ENCODE results near the gene LEMD1. TPM values are rescaled to one million over a fixed set of nuclear protein-coding genes. Genes with fewer than 3 reads are reported as not detected.

Gene LEMD1
- total and polyA plus RNA-seq, 4 donors, result 0.72 to 1.5 (median 1.1) TPM

DNA sequence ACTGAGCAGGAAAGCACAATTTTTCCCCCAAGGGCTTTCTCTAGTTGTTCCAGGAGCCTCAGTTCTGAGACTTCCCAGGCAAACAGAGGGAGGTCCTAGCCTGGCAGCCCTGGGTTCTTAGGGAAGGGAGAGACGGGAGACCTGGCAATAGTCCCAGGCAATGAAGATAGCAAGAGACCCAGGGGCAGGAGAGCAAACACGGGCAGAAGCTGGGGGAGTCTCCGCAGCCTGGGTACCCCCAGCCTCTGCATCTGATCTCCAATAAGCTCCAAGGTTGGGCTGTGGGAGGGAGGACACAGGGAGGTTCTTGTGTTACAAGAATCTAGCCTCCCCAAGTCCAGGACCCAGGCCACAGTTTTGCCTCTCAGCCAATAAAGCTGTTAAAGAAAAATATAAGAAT is 31.6 kb upstream of the LEMD1 start:
- no peak overlapping the region for H3K27ac ChIP-seq (ENCODE audit: low read depth in 1 of 2, low read length in 1 of 2)
- H3K27me3 ChIP-seq (ENCODE audit: control insufficient read depth in 3 of 3, insufficient read depth in 3 of 3, low read length in 2 of 3), result peaks cover 0 to 56% (median 44%) of the 10 kb centered on the region in 3 donors
- no peaks in the 10 kb centered on the region for H3K36me3 ChIP-seq (ENCODE audit: control insufficient read depth in 4 of 4, insufficient read depth in 4 of 4, low read length in 4 of 4)
- TF ChIP-seq, protein P1, sequence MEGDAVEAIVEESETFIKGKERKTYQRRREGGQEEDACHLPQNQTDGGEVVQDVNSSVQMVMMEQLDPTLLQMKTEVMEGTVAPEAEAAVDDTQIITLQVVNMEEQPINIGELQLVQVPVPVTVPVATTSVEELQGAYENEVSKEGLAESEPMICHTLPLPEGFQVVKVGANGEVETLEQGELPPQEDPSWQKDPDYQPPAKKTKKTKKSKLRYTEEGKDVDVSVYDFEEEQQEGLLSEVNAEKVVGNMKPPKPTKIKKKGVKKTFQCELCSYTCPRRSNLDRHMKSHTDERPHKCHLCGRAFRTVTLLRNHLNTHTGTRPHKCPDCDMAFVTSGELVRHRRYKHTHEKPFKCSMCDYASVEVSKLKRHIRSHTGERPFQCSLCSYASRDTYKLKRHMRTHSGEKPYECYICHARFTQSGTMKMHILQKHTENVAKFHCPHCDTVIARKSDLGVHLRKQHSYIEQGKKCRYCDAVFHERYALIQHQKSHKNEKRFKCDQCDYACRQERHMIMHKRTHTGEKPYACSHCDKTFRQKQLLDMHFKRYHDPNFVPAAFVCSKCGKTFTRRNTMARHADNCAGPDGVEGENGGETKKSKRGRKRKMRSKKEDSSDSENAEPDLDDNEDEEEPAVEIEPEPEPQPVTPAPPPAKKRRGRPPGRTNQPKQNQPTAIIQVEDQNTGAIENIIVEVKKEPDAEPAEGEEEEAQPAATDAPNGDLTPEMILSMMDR (IDR thresholded peaks at IDR 0.05; ENCODE audit: control extremely low read depth, extremely low read depth), result no peak
- 52 to 76% methylated on average over 3 of the region's 3 CpGs for WGBS, 2 donors
- no peak for DNase-seq
- no peak for ATAC-seq (ENCODE audit: insufficient read depth, low FRiP score)
- H3K4me3 ChIP-seq, result no peak overlapping the region
- H3K4me1 ChIP-seq (ENCODE audit: control insufficient read depth in 5 of 5, insufficient read depth in 5 of 5, low read length in 5 of 5), result peaks cover 0 to 14% (median 7%) of the 10 kb centered on the region in 5 donors
- H3K9ac ChIP-seq (ENCODE audit: insufficient read depth in 1 of 2, low read length in 2 of 2), result no peak overlapping the region
- H3K9me3 ChIP-seq (ENCODE audit: control insufficient read depth in 4 of 4, insufficient read depth in 3 of 4, low read length in 3 of 4), result peaks cover 0 to 2% (median 0%) of the 10 kb centered on the region in 4 donors

DNA sequence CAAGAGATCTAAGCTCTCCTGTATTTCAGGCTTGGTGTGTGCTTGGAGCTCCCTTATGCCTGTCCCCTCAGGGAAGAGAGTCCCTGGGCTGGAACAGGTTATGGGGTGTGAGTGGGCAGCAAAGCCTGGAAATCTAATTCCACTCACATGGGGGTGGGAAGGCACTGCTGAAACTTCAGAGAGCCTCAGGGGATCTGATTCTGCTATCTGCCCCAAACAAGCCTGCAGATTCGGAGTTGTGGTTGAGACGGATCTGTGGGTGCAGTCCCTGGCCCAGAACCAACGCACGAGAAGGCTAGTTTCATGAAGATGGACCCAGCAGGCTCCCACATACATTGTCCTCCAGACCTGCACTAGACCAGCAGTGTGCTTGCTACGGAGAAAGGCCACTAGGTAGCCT is 31.1 kb upstream of the LEMD1 start:
- H3K36me3 ChIP-seq (ENCODE audit: control insufficient read depth in 4 of 4, insufficient read depth in 4 of 4, low read length in 4 of 4), result no peaks in the 10 kb centered on the region
- TF ChIP-seq, protein P1 (IDR thresholded peaks at IDR 0.05; ENCODE audit: control extremely low read depth, extremely low read depth), result no peak
- no peak for DNase-seq
- H3K9ac ChIP-seq (ENCODE audit: insufficient read depth in 1 of 2, low read length in 2 of 2), result no peak overlapping the region
- no peak for ATAC-seq (ENCODE audit: insufficient read depth, low FRiP score)
- H3K27ac ChIP-seq (ENCODE audit: low read depth in 1 of 2, low read length in 1 of 2), result no peak overlapping the region
- H3K4me1 ChIP-seq (ENCODE audit: control insufficient read depth in 5 of 5, insufficient read depth in 5 of 5, low read length in 5 of 5), result peaks cover 0 to 15% (median 7%) of the 10 kb centered on the region in 5 donors
- 84 to 88% methylated on average over 5 of the region's 5 CpGs for whole genome bisulfite sequencing, 2 donors
- peaks cover 0 to 50% (median 39%) of the 10 kb centered on the region in 3 donors for H3K27me3 ChIP-seq (ENCODE audit: control insufficient read depth in 3 of 3, insufficient read depth in 3 of 3, low read length in 2 of 3)
- H3K9me3 ChIP-seq (ENCODE audit: control insufficient read depth in 4 of 4, insufficient read depth in 3 of 4, low read length in 3 of 4), result peaks cover 0 to 2% (median 0%) of the 10 kb centered on the region in 4 donors
- no peak overlapping the region for H3K4me3 ChIP-seq

DNA sequence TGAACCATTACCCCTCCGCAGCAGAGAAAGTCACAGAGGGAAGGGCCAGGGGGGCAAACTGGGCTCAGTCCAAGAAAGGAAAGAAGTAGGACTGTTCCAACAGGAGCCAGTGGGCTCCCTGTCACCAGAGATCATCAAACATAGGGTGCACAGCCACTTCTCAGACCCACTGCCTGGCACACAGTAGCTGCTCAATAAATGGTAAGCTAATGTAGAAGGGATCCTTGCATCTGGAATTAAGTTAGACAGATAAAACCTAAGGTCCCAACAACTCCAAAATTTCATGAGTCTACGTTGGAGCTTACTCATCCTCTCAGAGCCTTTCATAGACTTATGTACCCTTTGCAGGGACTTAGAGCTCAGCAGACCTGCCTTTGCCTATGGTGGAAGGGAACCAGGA is 30.5 kb upstream of the LEMD1 start:
- ATAC-seq (ENCODE audit: insufficient read depth, low FRiP score), result no peak
- TF ChIP-seq, protein P1 (IDR thresholded peaks at IDR 0.05; ENCODE audit: control extremely low read depth, extremely low read depth), result no peak
- Histone ChIP-seq H3K4me3 (no peak overlapping the region), H3K27ac (ENCODE audit: low read depth in 1 of 2, low read length in 1 of 2) (no peak overlapping the region), H3K27me3 (ENCODE audit: control insufficient read depth in 3 of 3, insufficient read depth in 3 of 3, low read length in 2 of 3) (peaks cover 0 to 44% (median 35%) of the 10 kb centered on the region in 3 donors), H3K4me1 (ENCODE audit: control insufficient read depth in 5 of 5, insufficient read depth in 5 of 5, low read length in 5 of 5) (peaks cover 0 to 15% (median 12%) of the 10 kb centered on the region in 5 donors), H3K9ac (ENCODE audit: insufficient read depth in 1 of 2, low read length in 2 of 2) (no peak overlapping the region), H3K36me3 (ENCODE audit: control insufficient read depth in 4 of 4, insufficient read depth in 4 of 4, low read length in 4 of 4) (no peaks in the 10 kb centered on the region), H3K9me3 (ENCODE audit: control insufficient read depth in 4 of 4, insufficient read depth in 3 of 4, low read length in 3 of 4) (peaks cover 0 to 2% (median 0%) of the 10 kb centered on the region in 4 donors)
- no peak for DNase-seq
- WGBS, 2 donors, result 82 to 92% methylated on average over 2 of the region's 2 CpGs

DNA sequence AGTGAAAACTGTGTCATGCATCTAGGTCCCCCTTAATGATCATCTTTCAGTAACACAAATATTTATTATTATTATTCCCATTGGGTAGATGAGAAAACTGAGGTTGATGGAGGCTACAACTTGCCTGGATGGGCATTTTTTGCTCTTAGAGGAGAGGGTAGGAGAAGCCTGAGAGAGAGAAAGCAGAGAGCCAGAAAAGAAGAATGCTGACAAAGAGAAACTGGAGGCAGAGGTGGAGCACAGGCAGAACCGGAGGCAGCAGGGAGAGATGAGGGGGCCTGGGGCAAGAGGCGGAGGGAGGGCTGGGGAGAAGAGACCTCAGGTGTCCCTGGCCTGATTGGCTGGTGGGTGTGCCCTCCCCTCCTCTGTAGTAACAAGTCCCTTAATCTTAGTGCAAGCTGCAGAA is 29.9 kb upstream of the LEMD1 start:
- Histone ChIP-seq H3K9me3 (ENCODE audit: control insufficient read depth in 4 of 4, insufficient read depth in 3 of 4, low read length in 3 of 4) (peaks cover 0 to 2% (median 0%) of the 10 kb centered on the region in 4 donors), H3K9ac (ENCODE audit: insufficient read depth in 1 of 2, low read length in 2 of 2) (no peak overlapping the region), H3K4me3 (no peak overlapping the region), H3K36me3 (ENCODE audit: control insufficient read depth in 4 of 4, insufficient read depth in 4 of 4, low read length in 4 of 4) (no peaks in the 10 kb centered on the region), H3K4me1 (ENCODE audit: control insufficient read depth in 5 of 5, insufficient read depth in 5 of 5, low read length in 5 of 5) (peaks cover 0 to 15% (median 12%) of the 10 kb centered on the region in 5 donors), H3K27me3 (ENCODE audit: control insufficient read depth in 3 of 3, insufficient read depth in 3 of 3, low read length in 2 of 3) (peaks cover 0 to 40% (median 35%) of the 10 kb centered on the region in 3 donors), H3K27ac (ENCODE audit: low read depth in 1 of 2, low read length in 1 of 2) (no peak overlapping the region)
- ATAC-seq (ENCODE audit: insufficient read depth, low FRiP score) (no peak), DNase-seq (no peak)
- TF ChIP-seq, protein P1 (IDR thresholded peaks at IDR 0.05; ENCODE audit: control extremely low read depth, extremely low read depth), result no peak
- WGBS, 2 donors, result 79 to 83% methylated on average over 2 of the region's 2 CpGs
